Hepatocyte (in vitro differentiated cells): ENCODE measurements around the gene NAA40. TPM values are rescaled to one million over a fixed set of nuclear protein-coding genes. Genes with fewer than 3 reads are reported as not detected.

Experiments
- DNase-seq: peaks from one replicate; pipeline ENCODE4 v3.0.0-alpha.2; 2016; ENCODE audit warnings: low spot score
- H2AFZ ChIP-seq: fragments of 200-600 bp; sonication (generic); 2 replicates; pipeline ENCODE4 v1.6.0; 2016; ENCODE audit warnings: antibody characterized with exemption, mild to moderate bottlenecking
- H3K27ac ChIP-seq: fragments of 200-600 bp; sonication (generic); 2 replicates; pipeline ENCODE4 v1.5.1; 2016; ENCODE audit warnings: mild to moderate bottlenecking
- H3K27me3 ChIP-seq: fragments of 200-600 bp; sonication (generic); 2 replicates; pipeline ENCODE4 v1.6.1; 2016
- H3K36me3 ChIP-seq: fragments of 200-600 bp; sonication (generic); replicated peaks from 2 replicates; pipeline ENCODE4 v1.5.1; 2016; ENCODE audit warnings: low read depth; ENCODE audit not compliant: insufficient read depth
- H3K4me1 ChIP-seq: fragments of 200-600 bp; sonication (generic); 2 replicates; pipeline ENCODE4 v1.5.1; 2016; ENCODE audit warnings: mild to moderate bottlenecking, moderate library complexity; ENCODE audit not compliant: insufficient read depth
- H3K4me2 ChIP-seq: fragments of 200-600 bp; sonication (generic); 2 replicates; pipeline ENCODE4 v1.6.0; 2016
- H3K4me3 ChIP-seq: fragments of 200-600 bp; sonication (generic); 2 replicates; pipeline ENCODE4 v1.5.1; 2016; ENCODE audit warnings: mild to moderate bottlenecking
- H3K79me2 ChIP-seq: fragments of 200-600 bp; sonication (generic); 2 replicates; pipeline ENCODE4 v1.6.0; 2017; ENCODE audit warnings: mild to moderate bottlenecking
- H3K9me2 ChIP-seq: fragments of 200-600 bp; sonication (generic); replicated peaks from 2 replicates; pipeline ENCODE4 v1.6.0; 2017; ENCODE audit warnings: mild to moderate bottlenecking; ENCODE audit not compliant: insufficient read depth
- H3K9me3 ChIP-seq: fragments of 200-600 bp; sonication (generic); 2 replicates; pipeline ENCODE4 v1.5.1; 2016; ENCODE audit warnings: low read depth, mild to moderate bottlenecking
- H4K20me1 ChIP-seq: fragments of 200-600 bp; sonication (generic); 2 replicates; pipeline ENCODE4 v1.6.0; 2016; ENCODE audit warnings: mild to moderate bottlenecking; ENCODE audit not compliant: insufficient read depth, poor library complexity, severe bottlenecking
- EZH2 ChIP-seq: fragments of 200-600 bp; sonication (generic); IDR thresholded peaks from 2 replicates; pipeline ENCODE4 v1.6.1; 2016; ENCODE audit warnings: antibody characterized with exemption, mild to moderate bottlenecking, borderline replicate concordance
- EZH2phosphoT487 ChIP-seq: fragments of 200-600 bp; sonication (generic); IDR thresholded peaks from one replicate; pipeline ENCODE4 v1.6.1; 2018; ENCODE audit warnings: antibody characterized with exemption, mild to moderate bottlenecking, low read depth, moderate library complexity; ENCODE audit not compliant: unreplicated experiment, severe bottlenecking
- WGBS: methylation state at CpG from one replicate; pipeline ENCODE4 v1.1.6; 2016; ENCODE audit warnings: low lambda C conversion rate; ENCODE audit errors: missing lambda C conversion rate; 5-methylcytosine and 5-hydroxymethylcytosine counted together
- polyA plus RNA-seq: library from polyadenylated mRNA; unstranded; fragments of >200 nt; fragmentation: Nextera tagmentation; extraction: Ambion mirVana; gene quantifications from 2 replicates; pipeline ENCODE4 v1.2.1, GENCODE V29; 2016
- total RNA-seq: library from RNA; depleted of rRNA; stranded (reverse); fragments of >200 nt; gene quantifications from 2 replicates; pipeline ENCODE4 v1.2.3, GENCODE V29; 2014
- TF ChIP-seq, protein P1 (sequence below): fragments of 200-600 bp; sonication (generic); IDR thresholded peaks from 2 replicates; pipeline ENCODE4 v1.5.1; 2016; ENCODE audit warnings: antibody characterized with exemption, mild to moderate bottlenecking; ENCODE audit not compliant: poor library complexity

Gene NAA40
- total and polyA plus RNA-seq, 2 experiments from 2014 or later = 15.3 to 16.4 TPM

DNA sequence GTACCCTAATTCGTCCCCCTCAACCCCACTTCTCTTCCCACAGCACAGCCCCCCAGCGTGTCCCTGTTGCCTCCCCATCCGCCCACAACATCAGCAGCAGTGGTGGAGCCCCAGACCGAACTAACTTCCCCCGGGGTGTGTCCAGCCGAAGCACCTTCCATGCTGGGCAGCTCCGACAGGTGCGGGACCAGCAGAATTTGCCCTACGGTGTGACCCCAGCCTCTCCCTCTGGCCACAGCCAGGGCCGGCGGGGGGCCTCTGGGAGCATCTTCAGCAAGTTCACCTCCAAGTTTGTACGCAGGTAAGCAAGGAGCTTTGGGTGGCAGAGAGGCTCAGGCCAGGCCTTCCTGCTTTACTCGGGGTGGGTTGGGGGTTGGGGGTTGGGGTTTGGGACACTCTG lies 34.1 kb upstream of the NAA40 start:
- no peak overlapping the region for H3K4me3 ChIP-seq
- WGBS = 94% methylated on average over 13 of the region's 13 CpGs
- H3K79me2 ChIP-seq = peaks cover 2% of the 10 kb centered on the region
- no peaks in the 10 kb centered on the region for H3K9me3 ChIP-seq
- H3K9me2 ChIP-seq = no peaks in the 10 kb centered on the region
- H3K27me3 ChIP-seq = no peaks in the 10 kb centered on the region
- H3K4me2 ChIP-seq = no peak overlapping the region
- H2AFZ ChIP-seq = no peak overlapping the region
- TF ChIP-seq, protein P1, sequence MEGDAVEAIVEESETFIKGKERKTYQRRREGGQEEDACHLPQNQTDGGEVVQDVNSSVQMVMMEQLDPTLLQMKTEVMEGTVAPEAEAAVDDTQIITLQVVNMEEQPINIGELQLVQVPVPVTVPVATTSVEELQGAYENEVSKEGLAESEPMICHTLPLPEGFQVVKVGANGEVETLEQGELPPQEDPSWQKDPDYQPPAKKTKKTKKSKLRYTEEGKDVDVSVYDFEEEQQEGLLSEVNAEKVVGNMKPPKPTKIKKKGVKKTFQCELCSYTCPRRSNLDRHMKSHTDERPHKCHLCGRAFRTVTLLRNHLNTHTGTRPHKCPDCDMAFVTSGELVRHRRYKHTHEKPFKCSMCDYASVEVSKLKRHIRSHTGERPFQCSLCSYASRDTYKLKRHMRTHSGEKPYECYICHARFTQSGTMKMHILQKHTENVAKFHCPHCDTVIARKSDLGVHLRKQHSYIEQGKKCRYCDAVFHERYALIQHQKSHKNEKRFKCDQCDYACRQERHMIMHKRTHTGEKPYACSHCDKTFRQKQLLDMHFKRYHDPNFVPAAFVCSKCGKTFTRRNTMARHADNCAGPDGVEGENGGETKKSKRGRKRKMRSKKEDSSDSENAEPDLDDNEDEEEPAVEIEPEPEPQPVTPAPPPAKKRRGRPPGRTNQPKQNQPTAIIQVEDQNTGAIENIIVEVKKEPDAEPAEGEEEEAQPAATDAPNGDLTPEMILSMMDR = no peak
- TF ChIP-seq EZH2 (no peak), EZH2phosphoT487 (no peak)
- H3K27ac ChIP-seq = no peak overlapping the region
- peaks cover 7% of the 10 kb centered on the region for H3K4me1 ChIP-seq
- no peaks in the 10 kb centered on the region for H4K20me1 ChIP-seq
- DNase-seq = no peak
- H3K36me3 ChIP-seq = no peaks in the 10 kb centered on the region

- no peaks in the 10 kb centered on the region for H3K9me2 ChIP-seq
- H3K9me3 ChIP-seq = no peaks in the 10 kb centered on the region
- no peaks in the 10 kb centered on the region for H4K20me1 ChIP-seq
- H3K79me2 ChIP-seq = no peaks in the 10 kb centered on the region
- H2AFZ ChIP-seq = no peak overlapping the region
- no peaks in the 10 kb centered on the region for H3K27me3 ChIP-seq
- WGBS = 88% methylated on average over 6 of the region's 6 CpGs
- peaks cover 11% of the 10 kb centered on the region for H3K4me1 ChIP-seq
- DNase-seq = no peak
- no peak overlapping the region for H3K4me2 ChIP-seq
- H3K27ac ChIP-seq = no peak overlapping the region
- no peaks in the 10 kb centered on the region for H3K36me3 ChIP-seq
- TF ChIP-seq EZH2 (no peak), EZH2phosphoT487 (no peak)
- TF ChIP-seq, protein P1 = no peak
- H3K4me3 ChIP-seq = no peak overlapping the region
Observed at GRCh38 chr11:63905179-63905578, 33.6 kb upstream of the NAA40 start.

GRCh38 chr11:63906087-63906486 lies 32.7 kb upstream of the NAA40 start:
- no peak for DNase-seq
- no peaks in the 10 kb centered on the region for H3K36me3 ChIP-seq
- 95% methylated on average over 4 of the region's 4 CpGs for WGBS
- H3K4me3 ChIP-seq = no peak overlapping the region
- no peaks in the 10 kb centered on the region for H3K27me3 ChIP-seq
- no peak overlapping the region for H3K4me2 ChIP-seq
- H4K20me1 ChIP-seq = no peaks in the 10 kb centered on the region
- no peaks in the 10 kb centered on the region for H3K9me3 ChIP-seq
- H3K4me1 ChIP-seq = peaks cover 14% of the 10 kb centered on the region
- TF ChIP-seq, protein P1 = no peak
- TF ChIP-seq EZH2phosphoT487 = no peak
- TF ChIP-seq EZH2 = no peak
- no peaks in the 10 kb centered on the region for H3K79me2 ChIP-seq
- H3K27ac ChIP-seq = no peak overlapping the region
- no peaks in the 10 kb centered on the region for H3K9me2 ChIP-seq
- H2AFZ ChIP-seq = no peak overlapping the region

DNA sequence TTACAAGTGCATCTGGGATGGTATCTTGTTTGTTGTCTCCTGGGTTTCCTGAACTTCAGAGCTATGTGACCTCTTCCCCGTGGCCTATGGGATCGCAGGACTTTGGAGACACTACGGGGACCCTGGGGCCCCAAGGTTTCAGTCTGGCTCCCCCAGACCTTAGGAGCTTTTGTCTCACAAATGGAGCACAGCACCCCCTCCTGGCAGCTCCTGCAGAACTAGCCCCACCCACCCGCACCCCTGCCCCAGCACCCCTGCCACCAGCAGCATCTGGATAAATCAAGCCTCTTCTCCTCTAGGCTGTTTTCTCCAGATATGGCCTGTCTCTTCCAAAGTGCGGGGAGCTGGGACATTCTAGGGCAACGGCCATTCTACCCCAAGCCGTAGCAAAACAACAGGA lies 32.2 kb upstream of the NAA40 start:
- H3K27me3 ChIP-seq = no peaks in the 10 kb centered on the region
- no peaks in the 10 kb centered on the region for H3K79me2 ChIP-seq
- no peak overlapping the region for H3K4me3 ChIP-seq
- H3K4me2 ChIP-seq = no peak overlapping the region
- H3K27ac ChIP-seq = no peak overlapping the region
- H3K9me2 ChIP-seq = no peaks in the 10 kb centered on the region
- DNase-seq = peak; percentile 43
- H3K36me3 ChIP-seq = no peaks in the 10 kb centered on the region
- H3K9me3 ChIP-seq = no peaks in the 10 kb centered on the region
- no peak for TF ChIP-seq EZH2
- TF ChIP-seq, protein P1 = peak; percentile 38
- H3K4me1 ChIP-seq = peaks cover 14% of the 10 kb centered on the region
- no peak overlapping the region for H2AFZ ChIP-seq
- no peaks in the 10 kb centered on the region for H4K20me1 ChIP-seq
- 94% methylated on average over 6 of the region's 7 CpGs for WGBS
